ENCODE results near the gene LY6G6D.

DNA sequence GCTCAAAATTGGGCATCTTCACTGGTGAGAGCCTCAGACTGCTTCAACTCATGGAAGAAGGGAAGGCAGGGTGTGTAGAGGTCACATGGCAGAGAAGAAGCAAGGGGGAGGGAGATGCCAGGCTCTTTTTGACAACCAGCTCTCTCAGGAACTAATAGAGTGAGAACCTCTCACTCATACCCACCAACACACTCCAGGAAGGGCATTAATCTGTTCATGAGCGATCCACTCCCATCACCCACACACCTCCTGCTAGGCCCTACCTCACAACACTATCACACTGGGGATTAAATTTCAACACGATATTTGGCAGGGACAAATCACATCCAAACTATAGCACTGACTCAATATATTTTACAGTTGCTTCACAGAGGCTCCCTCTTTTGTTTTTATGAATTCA, 26.7 kb downstream of the LY6G6D start:
- TF ChIP-seq, protein P1, sequence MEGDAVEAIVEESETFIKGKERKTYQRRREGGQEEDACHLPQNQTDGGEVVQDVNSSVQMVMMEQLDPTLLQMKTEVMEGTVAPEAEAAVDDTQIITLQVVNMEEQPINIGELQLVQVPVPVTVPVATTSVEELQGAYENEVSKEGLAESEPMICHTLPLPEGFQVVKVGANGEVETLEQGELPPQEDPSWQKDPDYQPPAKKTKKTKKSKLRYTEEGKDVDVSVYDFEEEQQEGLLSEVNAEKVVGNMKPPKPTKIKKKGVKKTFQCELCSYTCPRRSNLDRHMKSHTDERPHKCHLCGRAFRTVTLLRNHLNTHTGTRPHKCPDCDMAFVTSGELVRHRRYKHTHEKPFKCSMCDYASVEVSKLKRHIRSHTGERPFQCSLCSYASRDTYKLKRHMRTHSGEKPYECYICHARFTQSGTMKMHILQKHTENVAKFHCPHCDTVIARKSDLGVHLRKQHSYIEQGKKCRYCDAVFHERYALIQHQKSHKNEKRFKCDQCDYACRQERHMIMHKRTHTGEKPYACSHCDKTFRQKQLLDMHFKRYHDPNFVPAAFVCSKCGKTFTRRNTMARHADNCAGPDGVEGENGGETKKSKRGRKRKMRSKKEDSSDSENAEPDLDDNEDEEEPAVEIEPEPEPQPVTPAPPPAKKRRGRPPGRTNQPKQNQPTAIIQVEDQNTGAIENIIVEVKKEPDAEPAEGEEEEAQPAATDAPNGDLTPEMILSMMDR (IDR thresholded peaks at IDR 0.05): no peak
- TF ChIP-seq ZFX (IDR thresholded peaks at IDR 0.05; ENCODE audit: borderline replicate concordance): no peak

Measured in 22Rv1 (cell line).